PC-9 (cell line): ENCODE results near the gene TRPV6. TPM values are rescaled to one million over a fixed set of nuclear protein-coding genes. Genes with fewer than 3 reads are reported as not detected.

Source experiments
- BruUV-seq: library from RNA; stranded (reverse); fragments of 400-500 nt; replicated peaks from 2 replicates; lab custom pipeline; 2021; lab: Mats Ljungman, UMichigan
- CTCF ChIA-PET: fragments of 300-600 bp; sonication (Branson Sonifier 250); formaldehyde crosslinking; loops from one replicate; lab custom pipeline; 2022; ENCODE audit warnings: antibody characterized with exemption; lab: Charles Lee
- POLR2A ChIA-PET: fragments of 300-600 bp; sonication (Branson Sonifier 250); formaldehyde crosslinking; loops from one replicate; lab custom pipeline; 2022; ENCODE audit warnings: antibody characterized with exemption; ENCODE audit not compliant: unreplicated experiment; lab: Charles Lee
- DNase-seq, 2 experiments: peaks; one replicate each; pipeline versions ENCODE4 v3.0.0 to v3.0.0-alpha.2; 2015 to 2022; ENCODE audit warnings: mixed read lengths in 1 of 2
- H2AFZ ChIP-seq: fragments of 200-600 bp; sonication (generic); 2 replicates; pipeline ENCODE4 v1.8.1; 2017; ENCODE audit warnings: antibody characterized with exemption
- H3F3A ChIP-seq: fragments of 200-600 bp; sonication (generic); 2 replicates; pipeline ENCODE4 v1.8.1; 2017; ENCODE audit warnings: antibody characterized with exemption, mild to moderate bottlenecking, low read depth; ENCODE audit not compliant: insufficient read depth
- H3K27ac ChIP-seq: fragments of 200-600 bp; sonication (generic); 2 replicates; pipeline ENCODE4 v1.6.1; 2016; ENCODE audit warnings: mixed run types
- H3K27me3 ChIP-seq: fragments of 200-600 bp; sonication (generic); 2 replicates; pipeline ENCODE4 v1.6.1; 2016; ENCODE audit warnings: low read depth, mixed run types; ENCODE audit not compliant: insufficient read depth
- H3K36me3 ChIP-seq: fragments of 200-600 bp; sonication (generic); 2 replicates; pipeline ENCODE4 v1.6.1; 2016; ENCODE audit warnings: low read depth, mixed run types
- H3K4me1 ChIP-seq: fragments of 200-600 bp; sonication (generic); replicated peaks from 2 replicates; pipeline ENCODE4 v1.6.1; 2016; ENCODE audit warnings: mixed run types; ENCODE audit not compliant: insufficient read depth
- H3K4me2 ChIP-seq: fragments of 200-600 bp; sonication (generic); 2 replicates; pipeline ENCODE4 v1.6.1; 2017; ENCODE audit warnings: mixed run types
- H3K4me3 ChIP-seq: fragments of 200-600 bp; sonication (generic); 2 replicates; pipeline ENCODE4 v1.6.1; 2016; ENCODE audit warnings: mixed run types
- H3K79me2 ChIP-seq: fragments of 200-600 bp; sonication (generic); 2 replicates; pipeline ENCODE4 v1.6.1; 2017; ENCODE audit warnings: low read depth, mixed run types
- H3K9me2 ChIP-seq: fragments of 200-600 bp; sonication (generic); 2 replicates; pipeline ENCODE4 v1.8.1; 2017; ENCODE audit warnings: mild to moderate bottlenecking; ENCODE audit not compliant: insufficient read depth
- H3K9me3 ChIP-seq: fragments of 200-600 bp; sonication (generic); 2 replicates; pipeline ENCODE4 v1.8.1; 2016; ENCODE audit warnings: low read depth; ENCODE audit not compliant: insufficient read depth
- H4K20me1 ChIP-seq: fragments of 200-600 bp; sonication (generic); 2 replicates; pipeline ENCODE4 v1.8.1; 2017; ENCODE audit not compliant: insufficient read depth
- EZH2 ChIP-seq: fragments of 200-600 bp; sonication (generic); IDR thresholded peaks from 2 replicates; pipeline ENCODE4 v1.8.0; 2017; ENCODE audit warnings: antibody characterized with exemption, low read depth
- intact Hi-C: fragments of 100-400 bp; cut with micrococcal nuclease; formaldehyde crosslinking; loops from one replicate; pipeline ENCODE4 v1.10.0; 2022; ENCODE audit not compliant: unreplicated experiment
- total RNA-seq: library from RNA; stranded (reverse); gene quantifications from 2 replicates; pipeline ENCODE4 v1.2.3, GENCODE V29; 2021
- TF ChIP-seq, protein P1 (sequence below): fragments of 200-600 bp; sonication (generic); conservative IDR thresholded peaks from 2 replicates; pipeline ENCODE4 v1.6.1; 2017; ENCODE audit warnings: mixed run types, antibody characterized with exemption, mild to moderate bottlenecking, moderate library complexity

TRPV6 gene
- total RNA-seq, 1 experiment from 2014 or later = 14.7 TPM

DNA sequence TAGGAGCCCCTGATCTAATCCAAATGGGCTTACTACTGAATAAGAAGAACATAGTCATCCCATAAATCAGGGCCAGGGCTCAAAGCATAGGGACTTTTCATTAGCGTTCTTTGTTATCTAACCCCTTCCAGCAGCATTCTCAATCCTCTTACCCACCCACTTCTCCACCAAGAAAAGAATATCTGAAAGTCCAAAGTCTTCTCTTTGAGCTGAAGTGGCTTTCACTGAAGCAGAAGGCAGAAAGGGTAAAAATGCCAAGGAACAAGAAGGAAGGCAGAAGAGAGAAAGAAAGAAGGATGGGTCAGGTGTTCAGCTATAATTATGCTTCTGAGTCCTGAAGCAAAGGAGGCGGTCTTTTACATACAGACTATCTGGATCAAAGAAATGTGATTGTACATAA lies 37.8 kb upstream of the TRPV6 start:
- Histone ChIP-seq H4K20me1 (no peaks in the 10 kb centered on the region), H3K9me3 (no peaks in the 10 kb centered on the region), H3K27ac (no peak overlapping the region), H3K4me3 (no peak overlapping the region), H3F3A (no peaks in the 10 kb centered on the region), H3K4me2 (no peak overlapping the region), H3K79me2 (no peaks in the 10 kb centered on the region), H3K9me2 (no peaks in the 10 kb centered on the region), H3K27me3 (no peaks in the 10 kb centered on the region), H3K36me3 (no peaks in the 10 kb centered on the region), H2AFZ (no peak overlapping the region), H3K4me1 (no peaks in the 10 kb centered on the region)
- TF ChIP-seq, protein P1, sequence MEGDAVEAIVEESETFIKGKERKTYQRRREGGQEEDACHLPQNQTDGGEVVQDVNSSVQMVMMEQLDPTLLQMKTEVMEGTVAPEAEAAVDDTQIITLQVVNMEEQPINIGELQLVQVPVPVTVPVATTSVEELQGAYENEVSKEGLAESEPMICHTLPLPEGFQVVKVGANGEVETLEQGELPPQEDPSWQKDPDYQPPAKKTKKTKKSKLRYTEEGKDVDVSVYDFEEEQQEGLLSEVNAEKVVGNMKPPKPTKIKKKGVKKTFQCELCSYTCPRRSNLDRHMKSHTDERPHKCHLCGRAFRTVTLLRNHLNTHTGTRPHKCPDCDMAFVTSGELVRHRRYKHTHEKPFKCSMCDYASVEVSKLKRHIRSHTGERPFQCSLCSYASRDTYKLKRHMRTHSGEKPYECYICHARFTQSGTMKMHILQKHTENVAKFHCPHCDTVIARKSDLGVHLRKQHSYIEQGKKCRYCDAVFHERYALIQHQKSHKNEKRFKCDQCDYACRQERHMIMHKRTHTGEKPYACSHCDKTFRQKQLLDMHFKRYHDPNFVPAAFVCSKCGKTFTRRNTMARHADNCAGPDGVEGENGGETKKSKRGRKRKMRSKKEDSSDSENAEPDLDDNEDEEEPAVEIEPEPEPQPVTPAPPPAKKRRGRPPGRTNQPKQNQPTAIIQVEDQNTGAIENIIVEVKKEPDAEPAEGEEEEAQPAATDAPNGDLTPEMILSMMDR = no peak
- TF ChIP-seq EZH2 = no peak
- ChIA-PET CTCF (no interaction called here), POLR2A (no interaction called here)
- no peak for DNase-seq
- intact Hi-C loops = no loop called here
- BruUV-seq = no TSS peak

DNA sequence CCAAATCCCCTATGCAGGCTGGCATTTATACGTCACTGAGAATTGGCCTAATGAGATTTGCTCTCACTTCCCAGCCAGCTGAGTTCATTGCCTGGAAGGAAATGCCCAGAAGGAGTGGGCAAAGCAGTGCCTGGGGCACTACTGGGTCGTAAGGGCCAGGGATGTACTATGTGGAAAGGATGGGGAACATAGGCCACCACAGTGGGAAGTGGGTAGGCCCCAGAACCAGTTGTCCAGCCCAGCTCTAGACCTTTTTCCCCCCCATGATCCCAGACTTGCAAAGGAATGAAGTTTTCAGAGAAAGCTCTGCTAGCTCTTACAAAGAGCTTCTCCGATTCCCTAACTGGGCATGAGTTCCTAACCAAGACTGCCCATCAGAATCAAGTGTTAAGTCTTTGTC lies 34.1 kb upstream of the TRPV6 start:
- no peaks in the 10 kb centered on the region for H3K4me1 ChIP-seq
- no peak overlapping the region for H3K27ac ChIP-seq
- TF ChIP-seq, protein P1 = no peak
- no peak for TF ChIP-seq EZH2
- DNase-seq = no peak
- no TSS peak for BruUV-seq
- no peaks in the 10 kb centered on the region for H4K20me1 ChIP-seq
- H2AFZ ChIP-seq = no peak overlapping the region
- POLR2A ChIA-PET = no interaction called here
- H3K4me2 ChIP-seq = no peak overlapping the region
- no peaks in the 10 kb centered on the region for H3F3A ChIP-seq
- H3K79me2 ChIP-seq = no peaks in the 10 kb centered on the region
- H3K4me3 ChIP-seq = no peak overlapping the region
- intact Hi-C loops = no loop called here
- H3K9me2 ChIP-seq = no peaks in the 10 kb centered on the region
- CTCF ChIA-PET = no interaction called here
- no peaks in the 10 kb centered on the region for H3K9me3 ChIP-seq
- no peaks in the 10 kb centered on the region for H3K36me3 ChIP-seq
- no peaks in the 10 kb centered on the region for H3K27me3 ChIP-seq

DNA sequence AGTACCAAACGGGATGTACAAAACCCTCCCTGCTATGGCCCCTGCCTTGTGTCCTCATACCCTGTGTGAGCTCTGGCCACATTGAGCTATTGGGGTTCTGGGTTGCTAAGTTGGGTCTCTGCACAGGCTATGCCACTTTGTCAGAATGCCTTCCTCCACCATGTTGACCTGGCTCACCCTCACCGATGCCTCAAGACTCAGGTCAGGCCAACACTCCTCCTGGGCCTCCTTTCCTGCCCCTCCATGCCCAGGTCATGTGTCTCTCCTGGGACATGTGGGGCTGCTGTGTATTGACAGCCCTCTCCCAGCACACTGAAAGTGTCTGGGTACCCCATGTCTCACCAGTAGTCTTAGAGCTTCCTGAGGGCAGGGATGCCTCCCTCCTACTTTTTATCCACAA lies 33.4 kb upstream of the TRPV6 start:
- no peak for DNase-seq
- no peak for TF ChIP-seq EZH2
- TF ChIP-seq, protein P1 = no peak
- Histone ChIP-seq H3K79me2 (no peaks in the 10 kb centered on the region), H3K36me3 (no peaks in the 10 kb centered on the region), H3K9me3 (no peaks in the 10 kb centered on the region), H2AFZ (no peak overlapping the region), H3K27ac (no peak overlapping the region), H3F3A (no peaks in the 10 kb centered on the region), H3K4me1 (peaks cover 6% of the 10 kb centered on the region), H4K20me1 (no peaks in the 10 kb centered on the region), H3K27me3 (no peaks in the 10 kb centered on the region), H3K4me3 (no peak overlapping the region), H3K9me2 (no peaks in the 10 kb centered on the region), H3K4me2 (no peak overlapping the region)
- ChIA-PET CTCF (no interaction called here), POLR2A (no interaction called here)
- intact Hi-C loops = no loop called here
- no TSS peak for BruUV-seq
